ENCODE measurements around the gene LRRC10B. TPM values are rescaled to one million over a fixed set of nuclear protein-coding genes. Genes with fewer than 3 reads are reported as not detected.

LRRC10B gene
- total and polyA plus RNA-seq, 4 donors = 9.2 to 29.3 (median 11.5) TPM

DNA sequence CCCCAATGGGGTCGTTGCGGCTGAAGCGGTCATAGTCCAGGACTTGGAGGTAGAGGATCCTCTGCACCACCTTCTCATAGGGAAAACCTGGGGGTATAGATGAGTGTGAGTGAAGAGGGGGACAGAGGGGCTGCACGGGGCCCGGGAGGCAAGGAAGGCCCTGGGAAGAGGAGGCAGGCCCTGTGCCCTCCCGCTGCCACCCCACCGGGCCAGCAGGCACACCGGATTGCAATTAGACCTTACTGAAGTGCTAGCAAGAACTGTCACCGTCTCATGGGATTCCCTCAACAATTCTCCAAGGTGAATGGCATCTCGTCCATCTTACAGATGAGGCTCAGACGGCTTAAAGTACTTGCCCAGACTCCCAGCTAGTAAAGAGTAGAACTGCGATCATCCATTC is 15.9 kb downstream of the LRRC10B start:
- Histone ChIP-seq H3K9me3 (ENCODE audit: control insufficient read depth in 4 of 4, insufficient read depth in 3 of 4, low read length in 3 of 4) (no peaks in the 10 kb centered on the region), H3K9ac (ENCODE audit: insufficient read depth in 1 of 2, low read length in 2 of 2) (no peak overlapping the region), H3K4me1 (ENCODE audit: control insufficient read depth in 5 of 5, insufficient read depth in 5 of 5, low read length in 5 of 5) (peaks cover 0 to 4% (median under 1%) of the 10 kb centered on the region in 5 donors), H3K27ac (ENCODE audit: low read depth in 1 of 2, low read length in 1 of 2) (no peak overlapping the region), H3K27me3 (ENCODE audit: control insufficient read depth in 3 of 3, insufficient read depth in 3 of 3, low read length in 2 of 3) (no peaks in the 10 kb centered on the region), H3K4me3 (no peak overlapping the region), H3K36me3 (ENCODE audit: control insufficient read depth in 4 of 4, insufficient read depth in 4 of 4, low read length in 4 of 4) (peaks cover 0 to 2% (median under 1%) of the 10 kb centered on the region in 4 donors)
- TF ChIP-seq, protein P1, sequence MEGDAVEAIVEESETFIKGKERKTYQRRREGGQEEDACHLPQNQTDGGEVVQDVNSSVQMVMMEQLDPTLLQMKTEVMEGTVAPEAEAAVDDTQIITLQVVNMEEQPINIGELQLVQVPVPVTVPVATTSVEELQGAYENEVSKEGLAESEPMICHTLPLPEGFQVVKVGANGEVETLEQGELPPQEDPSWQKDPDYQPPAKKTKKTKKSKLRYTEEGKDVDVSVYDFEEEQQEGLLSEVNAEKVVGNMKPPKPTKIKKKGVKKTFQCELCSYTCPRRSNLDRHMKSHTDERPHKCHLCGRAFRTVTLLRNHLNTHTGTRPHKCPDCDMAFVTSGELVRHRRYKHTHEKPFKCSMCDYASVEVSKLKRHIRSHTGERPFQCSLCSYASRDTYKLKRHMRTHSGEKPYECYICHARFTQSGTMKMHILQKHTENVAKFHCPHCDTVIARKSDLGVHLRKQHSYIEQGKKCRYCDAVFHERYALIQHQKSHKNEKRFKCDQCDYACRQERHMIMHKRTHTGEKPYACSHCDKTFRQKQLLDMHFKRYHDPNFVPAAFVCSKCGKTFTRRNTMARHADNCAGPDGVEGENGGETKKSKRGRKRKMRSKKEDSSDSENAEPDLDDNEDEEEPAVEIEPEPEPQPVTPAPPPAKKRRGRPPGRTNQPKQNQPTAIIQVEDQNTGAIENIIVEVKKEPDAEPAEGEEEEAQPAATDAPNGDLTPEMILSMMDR (IDR thresholded peaks at IDR 0.05; ENCODE audit: control extremely low read depth, extremely low read depth) = no peak
- no peak for ATAC-seq (ENCODE audit: insufficient read depth, low FRiP score)
- 88 to 92% methylated on average over 12 of the region's 12 CpGs for WGBS, 2 donors
- DNase-seq = no peak

DNA sequence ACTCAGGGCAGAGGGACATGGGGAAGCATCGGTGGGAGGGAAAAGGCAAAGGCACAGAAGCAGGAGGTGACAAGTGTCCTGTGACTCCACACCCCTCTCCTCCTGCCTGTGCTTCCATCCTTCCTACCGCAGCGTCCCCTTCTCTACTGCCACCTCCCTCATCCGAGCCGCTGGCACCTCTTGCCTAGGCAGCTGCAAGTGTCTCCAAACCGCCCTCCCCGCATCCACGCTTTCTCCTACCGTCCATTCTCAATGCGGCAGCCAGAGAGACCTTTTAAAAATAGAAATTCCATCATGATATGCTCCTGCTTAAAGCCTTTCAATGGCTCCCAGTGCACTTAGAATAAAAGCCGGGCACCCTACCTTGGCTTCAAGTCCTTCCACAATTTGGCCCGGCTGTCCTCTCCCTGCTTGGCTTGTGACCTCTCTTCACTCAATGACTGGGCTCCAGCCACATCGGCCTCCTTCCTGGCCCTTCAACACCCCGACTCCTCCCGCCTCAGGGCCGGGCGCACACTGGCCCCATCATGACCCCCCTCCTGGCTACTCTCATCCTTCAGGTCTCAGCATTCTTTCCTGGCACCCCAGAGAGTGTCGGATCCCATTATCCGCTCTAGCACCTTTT is 16.5 kb downstream of the LRRC10B start:
- no peaks in the 10 kb centered on the region for H3K27me3 ChIP-seq (ENCODE audit: control insufficient read depth in 3 of 3, insufficient read depth in 3 of 3, low read length in 2 of 3)
- H3K36me3 ChIP-seq (ENCODE audit: control insufficient read depth in 4 of 4, insufficient read depth in 4 of 4, low read length in 4 of 4) = peaks cover 0 to 2% (median under 1%) of the 10 kb centered on the region in 4 donors
- no peak overlapping the region for H3K4me3 ChIP-seq
- TF ChIP-seq, protein P1 (IDR thresholded peaks at IDR 0.05; ENCODE audit: control extremely low read depth, extremely low read depth) = no peak
- H3K9ac ChIP-seq (ENCODE audit: insufficient read depth in 1 of 2, low read length in 2 of 2) = no peak overlapping the region
- no peak overlapping the region for H3K27ac ChIP-seq (ENCODE audit: low read depth in 1 of 2, low read length in 1 of 2)
- peaks cover 0 to 9% (median 4%) of the 10 kb centered on the region in 5 donors for H3K4me1 ChIP-seq (ENCODE audit: control insufficient read depth in 5 of 5, insufficient read depth in 5 of 5, low read length in 5 of 5)
- no peaks in the 10 kb centered on the region for H3K9me3 ChIP-seq (ENCODE audit: control insufficient read depth in 4 of 4, insufficient read depth in 3 of 4, low read length in 3 of 4)
- 89 to 93% methylated on average over 19 of the region's 19 CpGs for WGBS, 2 donors
- DNase-seq (no peak), ATAC-seq (ENCODE audit: insufficient read depth, low FRiP score) (no peak)

DNA sequence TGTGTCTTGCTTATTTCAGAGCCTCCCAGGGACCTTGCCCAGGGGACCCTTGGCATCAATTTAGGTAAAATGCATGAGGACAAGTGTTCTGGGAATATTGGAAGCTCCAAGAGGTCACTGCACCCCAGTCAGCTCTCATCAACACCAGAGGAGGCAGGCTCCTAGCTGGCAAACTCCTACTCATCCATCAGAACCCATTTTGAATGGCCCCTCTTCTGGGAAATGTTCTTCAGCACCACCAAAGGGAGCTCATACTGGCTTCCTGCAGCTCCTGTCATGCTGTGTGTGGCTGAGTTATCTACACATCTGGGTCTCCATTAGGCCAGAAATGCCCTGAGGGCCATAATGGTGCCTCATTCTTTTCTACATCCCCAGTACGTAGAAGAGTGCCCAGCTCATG is 17.7 kb downstream of the LRRC10B start:
- H3K4me3 ChIP-seq = no peak overlapping the region
- H3K27ac ChIP-seq (ENCODE audit: low read depth in 1 of 2, low read length in 1 of 2) = no peak overlapping the region
- DNase-seq = no peak
- TF ChIP-seq, protein P1 (IDR thresholded peaks at IDR 0.05; ENCODE audit: control extremely low read depth, extremely low read depth) = no peak
- no peaks in the 10 kb centered on the region for H3K9me3 ChIP-seq (ENCODE audit: control insufficient read depth in 4 of 4, insufficient read depth in 3 of 4, low read length in 3 of 4)
- H3K9ac ChIP-seq (ENCODE audit: insufficient read depth in 1 of 2, low read length in 2 of 2) = no peak overlapping the region
- peaks cover 0 to 2% (median under 1%) of the 10 kb centered on the region in 4 donors for H3K36me3 ChIP-seq (ENCODE audit: control insufficient read depth in 4 of 4, insufficient read depth in 4 of 4, low read length in 4 of 4)
- H3K27me3 ChIP-seq (ENCODE audit: control insufficient read depth in 3 of 3, insufficient read depth in 3 of 3, low read length in 2 of 3) = no peaks in the 10 kb centered on the region
- WGBS, 2 donors = 96 to 100% methylated on average over 1 of the region's 1 CpG
- no peak for ATAC-seq (ENCODE audit: insufficient read depth, low FRiP score)
- peaks cover 0 to 10% (median 5%) of the 10 kb centered on the region in 5 donors for H3K4me1 ChIP-seq (ENCODE audit: control insufficient read depth in 5 of 5, insufficient read depth in 5 of 5, low read length in 5 of 5)
